Parathyroid adenoma (tissue), 2 donors: ENCODE data around the gene CST1.
"Not testable (repeated sequence)": the region's sequence is repeated elsewhere in the genome, so short reads cannot be mapped to it uniquely, and the experiment has no call there.

Experiments
- H2AFZ ChIP-seq: fragments of 300-600 bp; sonication (generic); one replicate; pipeline ENCODE4 v1.7.0; 2017; ENCODE audit warnings: antibody characterized with exemption, mild to moderate bottlenecking
- H3K27ac ChIP-seq: fragments of 300-600 bp; sonication (generic); one replicate; pipeline ENCODE4 v1.7.0; 2017
- H3K27me3 ChIP-seq: fragments of 300-600 bp; sonication (generic); one replicate; pipeline ENCODE4 v1.7.0; 2017; ENCODE audit warnings: low read length; ENCODE audit not compliant: control insufficient read depth, insufficient read depth
- H3K36me3 ChIP-seq: fragments of 300-600 bp; sonication (generic); one replicate; pipeline ENCODE4 v1.7.0; 2017; ENCODE audit warnings: low read length; ENCODE audit not compliant: control insufficient read depth, insufficient read depth
- H3K4me1 ChIP-seq: fragments of 300-600 bp; sonication (generic); one replicate; pipeline ENCODE4 v1.7.0; 2017; ENCODE audit warnings: control low read depth
- H3K4me2 ChIP-seq: fragments of 300-600 bp; sonication (generic); one replicate; pipeline ENCODE4 v1.7.0; 2017; ENCODE audit warnings: low read length
- H3K4me3 ChIP-seq: fragments of 300-600 bp; sonication (generic); one replicate; pipeline ENCODE4 v1.7.0; 2017; ENCODE audit warnings: low read depth, low read length
- H3K79me2 ChIP-seq: fragments of 300-600 bp; sonication (generic); one replicate; pipeline ENCODE4 v1.7.0; 2017; ENCODE audit warnings: control low read depth
- H3K9ac ChIP-seq: fragments of 300-600 bp; sonication (generic); one replicate; pipeline ENCODE4 v1.7.0; 2017; ENCODE audit warnings: mild to moderate bottlenecking
- H3K9me3 ChIP-seq: fragments of 300-600 bp; sonication (generic); one replicate; pipeline ENCODE4 v1.7.0; 2017; ENCODE audit warnings: low read length; ENCODE audit not compliant: control insufficient read depth
- TF ChIP-seq, protein P1 (sequence below): fragments of 300-600 bp; sonication (generic); IDR thresholded peaks from one replicate; pipeline ENCODE4 v1.7.0; 2017; ENCODE audit warnings: antibody characterized with exemption, mild to moderate bottlenecking
- donor health status: primary hyperparathyroidism.

Gene CST1

DNA sequence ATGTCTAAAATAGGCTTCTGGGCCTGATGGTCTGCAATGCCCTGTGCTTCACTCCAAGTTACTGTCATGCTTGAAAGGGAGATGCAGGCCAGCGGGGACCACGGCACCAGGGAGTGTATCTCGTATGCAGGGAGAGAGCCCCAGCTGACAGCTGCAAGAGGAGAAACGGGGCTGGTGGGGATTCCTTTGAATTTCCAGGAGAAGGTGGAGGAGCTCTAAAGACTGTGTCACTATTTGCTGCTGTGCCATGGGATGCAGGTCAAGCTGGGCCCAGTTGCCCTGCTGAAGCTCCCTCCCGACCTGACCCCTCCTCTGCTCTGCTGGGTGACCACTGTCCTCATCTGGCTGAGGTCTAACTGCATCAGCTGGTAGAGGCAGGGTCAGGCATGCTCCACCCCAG lies 989 bp downstream of the CST1 start:
- H2AFZ ChIP-seq: no peak overlapping the region
- no peak overlapping the region for H3K4me2 ChIP-seq
- H3K79me2 ChIP-seq: no peaks in the 10 kb centered on the region
- no peak overlapping the region for H3K4me3 ChIP-seq
- H3K9me3 ChIP-seq: no peaks in the 10 kb centered on the region
- H3K36me3 ChIP-seq: no peaks in the 10 kb centered on the region
- no peaks in the 10 kb centered on the region for H3K4me1 ChIP-seq
- no peak overlapping the region for H3K9ac ChIP-seq
- no peaks in the 10 kb centered on the region for H3K27me3 ChIP-seq
- no peak overlapping the region for H3K27ac ChIP-seq
- TF ChIP-seq, protein P1, sequence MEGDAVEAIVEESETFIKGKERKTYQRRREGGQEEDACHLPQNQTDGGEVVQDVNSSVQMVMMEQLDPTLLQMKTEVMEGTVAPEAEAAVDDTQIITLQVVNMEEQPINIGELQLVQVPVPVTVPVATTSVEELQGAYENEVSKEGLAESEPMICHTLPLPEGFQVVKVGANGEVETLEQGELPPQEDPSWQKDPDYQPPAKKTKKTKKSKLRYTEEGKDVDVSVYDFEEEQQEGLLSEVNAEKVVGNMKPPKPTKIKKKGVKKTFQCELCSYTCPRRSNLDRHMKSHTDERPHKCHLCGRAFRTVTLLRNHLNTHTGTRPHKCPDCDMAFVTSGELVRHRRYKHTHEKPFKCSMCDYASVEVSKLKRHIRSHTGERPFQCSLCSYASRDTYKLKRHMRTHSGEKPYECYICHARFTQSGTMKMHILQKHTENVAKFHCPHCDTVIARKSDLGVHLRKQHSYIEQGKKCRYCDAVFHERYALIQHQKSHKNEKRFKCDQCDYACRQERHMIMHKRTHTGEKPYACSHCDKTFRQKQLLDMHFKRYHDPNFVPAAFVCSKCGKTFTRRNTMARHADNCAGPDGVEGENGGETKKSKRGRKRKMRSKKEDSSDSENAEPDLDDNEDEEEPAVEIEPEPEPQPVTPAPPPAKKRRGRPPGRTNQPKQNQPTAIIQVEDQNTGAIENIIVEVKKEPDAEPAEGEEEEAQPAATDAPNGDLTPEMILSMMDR: no peak

DNA sequence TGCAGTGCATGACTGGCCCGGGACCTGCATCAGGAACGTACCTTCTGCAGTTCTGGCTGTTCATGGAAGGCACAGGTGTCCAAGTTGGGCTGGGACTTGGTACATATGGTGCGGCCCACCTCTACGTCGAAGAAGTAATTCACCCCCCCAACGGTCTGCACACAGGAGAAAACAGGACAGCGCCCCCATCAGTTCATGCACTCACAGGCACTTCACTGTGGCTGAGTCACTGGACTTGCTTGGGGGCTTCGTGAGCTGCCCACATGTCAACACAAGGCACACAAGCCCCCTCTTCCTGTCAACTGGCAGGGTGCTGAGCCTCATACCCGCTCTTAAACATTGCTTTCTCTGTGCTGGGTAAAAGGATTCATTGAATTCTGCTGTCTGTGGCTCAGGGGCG lies 1.8 kb downstream of the CST1 start:
- H3K27me3 ChIP-seq, H3K79me2 ChIP-seq, H3K9ac ChIP-seq, H3K27ac ChIP-seq, H3K9me3 ChIP-seq, H3K4me3 ChIP-seq, H3K36me3 ChIP-seq, H3K4me2 ChIP-seq, H2AFZ ChIP-seq, H3K4me1 ChIP-seq: not testable (repeated sequence)

DNA sequence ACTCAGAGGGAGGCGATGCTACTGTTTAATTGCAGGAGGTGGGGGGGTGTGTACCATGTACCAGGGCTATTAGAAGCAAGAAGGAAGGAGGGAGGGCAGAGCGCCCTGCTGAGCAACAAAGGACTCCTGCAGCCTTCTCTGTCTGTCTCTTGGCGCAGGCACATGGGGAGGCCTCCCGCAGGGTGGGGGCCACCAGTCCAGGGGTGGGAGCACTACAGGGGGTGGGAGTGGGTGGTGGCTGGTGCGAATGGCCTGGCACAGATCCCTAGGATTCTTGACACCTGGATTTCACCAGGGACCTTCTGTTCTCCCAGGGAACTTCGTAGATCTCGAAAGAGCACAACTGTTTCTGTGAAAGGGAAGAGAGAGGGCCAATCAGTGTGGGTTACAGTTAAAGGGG lies 3.2 kb downstream of the CST1 start:
- H3K27ac ChIP-seq, H3K36me3 ChIP-seq, H3K9me3 ChIP-seq, H3K27me3 ChIP-seq, H2AFZ ChIP-seq, H3K4me1 ChIP-seq, H3K79me2 ChIP-seq, H3K9ac ChIP-seq, H3K4me2 ChIP-seq, H3K4me3 ChIP-seq: not testable (repeated sequence)

DNA sequence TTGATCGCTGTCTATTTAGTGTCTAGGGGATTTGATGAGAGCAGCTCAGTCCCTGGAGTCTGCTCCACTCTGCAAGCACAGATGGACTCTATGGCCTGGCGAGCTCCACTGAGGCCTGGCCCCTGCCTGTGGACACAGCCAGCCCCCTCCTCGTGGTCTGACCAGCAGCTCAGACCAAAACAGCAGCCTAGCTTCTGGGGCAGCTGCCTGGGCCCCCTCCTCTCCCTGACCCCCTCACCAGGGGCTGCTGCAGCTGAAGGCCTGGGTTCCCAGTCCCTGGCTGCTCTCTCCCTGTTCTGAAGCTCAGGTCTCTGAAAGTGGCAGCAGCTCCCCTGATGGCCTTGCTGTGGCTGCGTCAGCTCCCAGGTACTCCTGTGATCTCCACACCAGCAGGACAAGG lies 3.6 kb downstream of the CST1 start:
- H3K27ac ChIP-seq, H3K79me2 ChIP-seq, H3K4me3 ChIP-seq, H3K27me3 ChIP-seq, H3K9ac ChIP-seq, H3K4me2 ChIP-seq, H3K36me3 ChIP-seq, H2AFZ ChIP-seq, H3K9me3 ChIP-seq, H3K4me1 ChIP-seq: not testable (repeated sequence)

DNA sequence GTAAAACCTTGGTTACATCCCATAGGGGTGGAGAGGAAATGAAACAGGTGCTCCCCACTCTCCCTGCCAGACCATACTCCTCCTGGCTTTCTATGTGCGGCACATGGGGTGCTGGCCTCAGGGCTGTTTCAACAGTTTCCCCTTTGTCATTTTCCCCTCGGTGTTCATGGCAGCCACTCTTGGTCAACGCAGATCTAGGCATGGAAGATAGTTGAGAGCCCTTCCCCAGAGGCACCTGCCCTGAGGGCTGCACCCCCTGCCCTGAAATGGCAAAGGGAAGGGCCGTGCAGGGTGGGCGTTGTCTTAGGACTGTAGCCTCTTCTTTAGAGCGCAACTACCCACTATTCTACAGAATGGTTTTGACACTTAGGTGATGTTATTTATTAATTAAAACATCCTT lies 4.4 kb downstream of the CST1 start:
- TF ChIP-seq, protein P1: no peak

DNA sequence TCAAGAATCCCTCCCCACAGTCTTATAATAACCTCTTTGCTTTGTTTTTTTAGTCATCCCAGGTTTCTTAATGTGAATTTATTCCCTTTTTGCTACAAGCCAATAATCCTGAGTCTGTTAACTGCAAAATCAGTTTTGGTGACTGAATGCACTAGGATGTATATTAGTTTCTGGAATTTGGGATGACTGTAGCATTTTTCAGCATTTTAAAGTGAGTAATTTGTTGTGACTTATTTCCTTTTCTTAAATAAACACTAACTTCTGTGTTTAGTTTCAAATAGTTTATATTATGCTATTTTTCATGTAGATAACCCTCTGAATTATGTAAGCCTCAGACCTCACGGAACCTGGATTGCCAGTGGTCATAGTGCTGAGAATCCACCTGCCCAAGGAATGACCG lies 5.5 kb downstream of the CST1 start:
- Histone ChIP-seq H3K36me3 (no peaks in the 10 kb centered on the region), H3K9me3 (no peaks in the 10 kb centered on the region), H2AFZ (no peak overlapping the region), H3K79me2 (no peaks in the 10 kb centered on the region), H3K4me2 (no peak overlapping the region), H3K27me3 (no peaks in the 10 kb centered on the region), H3K4me3 (no peak overlapping the region), H3K4me1 (no peaks in the 10 kb centered on the region), H3K9ac (no peak overlapping the region), H3K27ac (no peak overlapping the region)
- TF ChIP-seq, protein P1: no peak

More for the DNA sequence above, 4.4 kb downstream of the CST1 start:
- Histone ChIP-seq H3K27ac (no peak overlapping the region), H3K4me2 (no peak overlapping the region), H3K27me3 (no peaks in the 10 kb centered on the region), H3K4me3 (no peak overlapping the region), H2AFZ (no peak overlapping the region), H3K4me1 (no peaks in the 10 kb centered on the region), H3K79me2 (no peaks in the 10 kb centered on the region), H3K36me3 (no peaks in the 10 kb centered on the region), H3K9ac (no peak overlapping the region), H3K9me3 (no peaks in the 10 kb centered on the region)
